ENCODE measurements around the gene C2CD4B.

- TF ChIP-seq HDGF (IDR thresholded peaks at IDR 0.05; ENCODE audit: borderline replicate concordance) = no peak
- TF ChIP-seq TARDBP (IDR thresholded peaks at IDR 0.05) = no peak
- no peak for TF ChIP-seq SP1 (IDR thresholded peaks at IDR 0.05)
- TF ChIP-seq BHLHE40 (IDR thresholded peaks at IDR 0.05; ENCODE audit: borderline replicate concordance) = no peak
- TF ChIP-seq ARNT (IDR thresholded peaks at IDR 0.05) = no peak
- no peak for TF ChIP-seq NFRKB (IDR thresholded peaks at IDR 0.05)
- TF ChIP-seq ELF4 (IDR thresholded peaks at IDR 0.05) = no peak
- no peak for TF ChIP-seq SUZ12 (IDR thresholded peaks at IDR 0.05)
- no peak for TF ChIP-seq ZNF384 (IDR thresholded peaks at IDR 0.05)
- TF ChIP-seq FOXM1 (IDR thresholded peaks at IDR 0.05; ENCODE audit: borderline replicate concordance) = no peak
- TF ChIP-seq FOXK2 (IDR thresholded peaks at IDR 0.05) = no peak
- TF ChIP-seq, protein P1, sequence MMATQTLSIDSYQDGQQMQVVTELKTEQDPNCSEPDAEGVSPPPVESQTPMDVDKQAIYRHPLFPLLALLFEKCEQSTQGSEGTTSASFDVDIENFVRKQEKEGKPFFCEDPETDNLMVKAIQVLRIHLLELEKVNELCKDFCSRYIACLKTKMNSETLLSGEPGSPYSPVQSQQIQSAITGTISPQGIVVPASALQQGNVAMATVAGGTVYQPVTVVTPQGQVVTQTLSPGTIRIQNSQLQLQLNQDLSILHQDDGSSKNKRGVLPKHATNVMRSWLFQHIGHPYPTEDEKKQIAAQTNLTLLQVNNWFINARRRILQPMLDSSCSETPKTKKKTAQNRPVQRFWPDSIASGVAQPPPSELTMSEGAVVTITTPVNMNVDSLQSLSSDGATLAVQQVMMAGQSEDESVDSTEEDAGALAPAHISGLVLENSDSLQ (IDR thresholded peaks at IDR 0.05) = no peak
These were observed 47.7 kb upstream of the C2CD4B start for GRCh38 chr15:62212741-62213140.

Data from HEK293T (cell line).